Iris pigment epithelial cell (primary cell): ENCODE measurements around the gene LCN1.
"Not testable (repeated sequence)": the region's sequence is repeated elsewhere in the genome, so short reads cannot be mapped to it uniquely, and the experiment has no call there.

ENCODE experiments used
- DNase-seq: peaks from one replicate; pipeline ENCODE4 v3.0.0-alpha.2; 2011; ENCODE audit warnings: low read depth

The LCN1 gene

DNA sequence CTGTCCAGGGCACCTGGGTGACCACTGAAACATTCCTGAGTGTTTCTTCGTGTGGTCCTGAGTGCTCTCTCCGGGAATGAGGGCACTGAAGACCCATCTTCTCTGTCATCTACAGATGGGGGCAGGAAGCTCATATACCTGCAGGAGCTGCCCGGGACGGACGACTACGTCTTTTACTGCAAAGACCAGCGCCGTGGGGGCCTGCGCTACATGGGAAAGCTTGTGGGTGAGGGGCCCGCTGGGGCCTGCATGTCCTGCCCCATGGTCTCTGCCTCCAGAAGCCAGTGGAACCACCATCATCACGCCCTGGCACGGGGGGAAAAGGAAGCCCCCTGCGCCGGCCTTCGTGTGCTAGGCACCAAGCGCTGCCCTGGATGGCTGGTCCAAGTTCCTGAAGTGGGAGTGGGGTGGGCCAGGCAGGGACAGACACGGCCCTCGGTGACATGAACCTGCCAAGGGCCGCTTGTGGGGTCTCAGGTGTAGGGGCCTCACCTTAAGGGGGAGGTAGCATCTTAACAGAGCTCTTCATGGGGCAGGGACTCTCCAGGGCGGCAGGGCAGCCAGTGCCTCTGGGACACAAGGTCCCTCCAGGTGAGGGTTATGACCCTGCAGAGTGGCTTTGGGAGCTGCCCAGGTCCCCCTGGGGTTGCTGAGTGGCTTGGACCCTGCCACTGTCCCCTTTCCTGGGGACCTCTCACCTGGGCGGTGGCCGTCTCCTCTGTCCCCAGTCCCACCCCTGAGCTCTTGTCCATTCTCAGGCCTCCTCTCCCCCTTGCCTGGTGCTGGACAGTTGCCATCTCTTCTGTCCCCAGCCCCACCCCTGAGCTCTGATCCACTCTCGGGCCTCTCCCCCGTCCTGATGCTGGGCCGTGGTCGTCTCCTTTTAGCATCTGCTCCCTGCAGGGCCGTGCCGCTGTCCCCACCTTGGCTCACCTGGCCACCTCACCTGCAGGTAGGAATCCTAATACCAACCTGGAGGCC, 26.8 kb downstream of the LCN1 start:
- no peak for DNase-seq

DNA sequence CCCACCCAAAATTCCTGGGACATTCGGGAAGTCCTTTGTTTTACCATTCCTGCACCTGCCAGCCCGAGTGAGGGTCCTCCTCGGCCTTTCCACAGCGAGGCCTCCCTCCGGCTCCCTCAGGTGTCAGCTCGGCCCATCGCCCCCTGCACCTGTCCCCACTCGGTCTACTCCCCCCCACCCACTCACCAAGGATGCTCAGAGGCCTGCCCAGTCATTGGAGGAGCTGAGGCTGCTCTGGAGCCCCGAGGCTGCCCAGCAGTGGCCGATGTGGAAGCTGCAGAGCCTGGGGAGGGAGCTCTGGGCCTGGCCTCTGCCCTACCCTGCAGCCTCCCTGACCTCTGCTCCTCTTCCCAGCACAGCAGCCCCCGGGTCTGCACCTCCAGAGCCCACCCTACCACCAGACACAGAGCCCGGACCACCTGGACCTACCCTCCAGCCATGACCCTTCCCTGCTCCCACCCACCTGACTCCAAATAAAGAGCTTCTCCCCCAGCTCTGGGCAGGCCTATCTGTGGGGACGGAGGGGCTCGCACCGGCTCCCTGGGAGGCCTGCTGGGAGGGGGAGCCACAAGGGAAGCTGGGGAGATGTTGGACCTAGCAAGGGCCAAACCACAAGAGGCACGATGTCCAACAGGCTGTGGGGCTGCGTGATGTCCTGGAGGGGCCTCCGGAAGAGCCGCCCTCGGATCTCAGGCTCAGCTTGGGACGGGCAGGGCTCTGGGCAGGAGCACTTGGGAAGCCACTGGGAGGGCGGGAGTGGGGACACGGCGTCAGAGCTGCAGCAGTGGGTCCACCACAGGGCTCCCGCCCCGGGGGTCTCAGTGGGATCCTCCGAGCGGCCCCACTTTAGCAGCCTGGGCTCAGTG, 28.5 kb downstream of the LCN1 start:
- DNase-seq: not testable (repeated sequence)

DNA sequence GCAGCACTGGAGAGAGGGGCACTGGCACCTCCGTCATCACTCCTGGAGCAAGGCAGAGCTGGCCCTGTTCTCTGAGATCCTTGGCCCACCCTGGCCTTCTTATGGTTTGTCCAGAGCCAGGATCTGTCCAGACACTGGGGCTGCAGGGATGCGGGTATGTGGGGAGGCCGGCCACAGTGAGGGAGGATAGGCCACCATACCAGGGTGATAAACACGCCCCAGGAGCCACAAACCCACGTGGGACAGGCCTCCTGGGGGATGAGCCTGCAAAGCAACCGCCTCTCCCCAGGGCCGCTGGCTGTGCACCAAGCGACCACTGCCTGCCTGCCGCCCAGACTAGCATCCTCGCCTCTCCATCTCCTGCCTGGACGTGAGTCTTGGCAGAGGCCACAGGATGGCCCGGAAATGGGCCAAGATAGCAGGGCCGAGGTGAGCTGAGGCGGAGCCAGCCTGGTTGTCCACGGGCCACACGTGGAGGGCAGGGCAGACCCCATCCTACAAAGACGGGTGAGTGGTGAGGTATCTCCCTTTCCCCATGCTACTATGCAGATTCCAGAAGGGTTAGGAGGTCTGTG, 29.2 kb downstream of the LCN1 start:
- DNase-seq: no peak

DNA sequence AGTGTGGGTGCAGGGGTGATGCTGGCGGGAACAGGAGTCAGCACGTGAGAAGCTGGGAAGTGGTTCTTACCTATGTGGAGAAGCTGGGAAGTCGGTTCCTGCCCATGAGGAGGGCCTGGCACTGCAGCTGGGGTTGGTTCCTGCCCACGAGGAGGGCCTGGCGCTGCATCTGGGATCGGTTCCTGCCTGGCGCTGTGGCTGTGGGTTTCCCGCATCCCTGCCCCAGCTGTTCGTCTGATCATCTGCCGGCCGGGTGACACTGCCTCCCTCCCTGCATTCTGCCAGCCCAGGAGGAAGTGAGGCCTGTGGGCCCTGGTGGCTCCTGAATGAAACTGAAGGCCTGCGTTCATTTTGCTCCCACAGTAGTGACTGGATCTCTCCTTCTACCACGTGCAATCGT, 29.8 kb downstream of the LCN1 start:
- no peak for DNase-seq

DNA sequence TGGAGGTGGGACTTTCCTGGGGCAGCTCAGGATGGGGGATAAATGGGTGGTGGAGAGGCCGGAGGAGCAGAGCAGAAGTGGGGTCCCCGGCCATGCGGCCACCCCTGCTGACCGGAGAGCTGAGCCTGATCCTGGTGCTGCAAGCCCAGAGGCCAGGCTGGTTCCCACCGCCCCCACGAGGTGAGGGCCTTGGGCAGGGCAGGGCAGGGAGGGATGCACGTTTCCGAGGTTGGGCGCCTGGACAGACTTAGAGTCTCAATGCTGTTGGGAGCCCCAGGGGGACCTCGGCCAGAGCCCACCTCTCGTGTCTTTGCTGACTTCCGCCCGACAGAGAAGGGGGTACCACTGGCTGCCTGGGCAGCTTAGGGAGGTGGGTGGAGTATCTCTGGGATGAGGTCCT, 30.2 kb downstream of the LCN1 start:
- no peak for DNase-seq

DNA sequence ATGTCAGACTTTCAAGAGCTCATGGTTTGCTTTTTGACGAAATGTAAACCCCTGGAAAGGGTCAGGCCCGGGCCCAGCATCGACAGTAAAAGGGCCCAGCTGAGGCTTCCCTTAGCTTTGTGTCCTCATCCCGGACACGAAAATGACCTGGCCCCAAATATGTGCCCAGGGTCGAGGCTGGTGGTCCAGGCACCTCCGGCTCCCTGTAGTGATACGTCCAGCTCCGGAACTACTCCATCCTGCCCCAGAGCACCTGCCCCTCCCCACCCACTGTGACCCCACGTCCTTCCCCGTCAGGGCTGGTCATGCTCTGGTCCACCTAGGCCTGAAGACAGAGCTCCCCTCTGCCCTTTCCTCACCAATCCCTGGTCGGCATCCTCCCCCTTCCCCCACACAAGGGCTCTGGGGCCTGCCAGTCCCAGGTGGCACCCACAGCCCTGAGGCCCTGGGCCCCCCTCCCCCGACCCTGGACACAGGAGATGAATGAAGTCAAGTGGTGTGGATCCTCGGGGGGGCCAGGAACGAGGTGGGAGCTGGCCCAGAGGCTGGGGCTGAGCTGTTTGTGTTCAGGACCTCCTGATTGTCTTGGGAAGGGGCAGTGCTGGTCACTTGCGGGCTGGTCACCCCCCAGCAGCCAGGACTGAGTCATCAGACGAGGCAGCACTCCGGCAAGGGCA, 30.9 kb downstream of the LCN1 start:
- DNase-seq: no peak

DNA sequence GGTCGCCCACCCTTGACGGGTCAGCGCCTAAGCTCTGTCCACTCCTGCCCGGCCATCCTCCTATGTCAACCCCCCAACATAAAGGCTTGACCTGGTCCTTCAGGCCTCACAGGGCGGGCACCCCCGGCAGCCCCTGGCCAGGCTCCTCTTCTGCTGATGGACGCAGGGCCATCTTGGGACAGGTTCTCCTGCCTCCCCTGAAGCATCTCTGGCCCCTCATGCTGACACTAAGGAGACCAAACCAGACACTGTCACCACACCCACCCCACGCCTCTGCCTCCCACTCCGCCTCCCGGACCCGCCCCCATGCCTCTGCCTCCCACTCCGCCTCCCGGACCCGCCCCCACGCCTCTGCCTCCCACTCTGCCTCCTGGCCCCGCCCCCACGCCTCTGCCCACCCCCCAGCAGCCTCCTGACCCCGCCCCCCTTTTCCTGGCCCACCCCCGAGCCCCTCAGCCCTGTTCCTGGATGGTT, 31.5 kb downstream of the LCN1 start:
- DNase-seq: no peak

DNA sequence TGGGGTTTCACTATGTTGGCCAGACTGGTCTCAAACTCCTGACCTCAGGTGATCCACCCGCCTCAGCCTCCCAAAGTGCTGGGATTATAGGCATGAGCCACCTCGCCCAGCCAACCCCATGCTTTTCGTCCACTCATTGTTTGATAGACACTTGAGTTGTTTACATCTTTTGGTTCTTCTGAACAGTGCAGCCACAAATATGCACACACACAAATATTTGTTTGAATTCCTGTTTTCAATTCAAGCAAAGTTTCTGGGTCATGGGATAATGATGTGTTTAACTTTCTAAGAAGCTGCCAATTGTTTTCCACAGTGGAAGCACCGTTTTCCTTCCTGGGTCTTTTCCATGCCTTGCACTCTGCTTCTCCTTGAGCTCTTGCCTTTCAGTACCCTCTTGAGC, 33.5 kb downstream of the LCN1 start:
- DNase-seq: peak; percentile 5

DNA sequence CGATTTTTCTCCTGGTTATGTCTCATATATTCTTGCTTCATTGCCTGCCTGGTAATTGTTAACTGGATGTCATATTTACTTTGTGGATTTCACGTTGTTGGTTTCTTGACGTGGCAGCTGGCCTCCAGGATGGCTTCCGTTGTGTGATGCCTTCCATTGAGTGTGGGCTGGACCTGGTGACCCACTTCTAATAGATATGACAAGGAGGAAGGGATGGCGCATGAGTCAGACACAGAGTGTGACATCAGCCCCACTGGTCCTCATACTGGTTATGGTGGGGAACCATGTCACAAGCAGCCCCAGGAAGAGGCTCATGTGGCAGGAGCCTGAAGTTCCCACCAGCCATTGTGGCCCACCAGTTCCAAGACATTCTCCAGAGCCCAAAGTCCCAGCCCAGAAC, 34.0 kb downstream of the LCN1 start:
- DNase-seq: no peak

DNA sequence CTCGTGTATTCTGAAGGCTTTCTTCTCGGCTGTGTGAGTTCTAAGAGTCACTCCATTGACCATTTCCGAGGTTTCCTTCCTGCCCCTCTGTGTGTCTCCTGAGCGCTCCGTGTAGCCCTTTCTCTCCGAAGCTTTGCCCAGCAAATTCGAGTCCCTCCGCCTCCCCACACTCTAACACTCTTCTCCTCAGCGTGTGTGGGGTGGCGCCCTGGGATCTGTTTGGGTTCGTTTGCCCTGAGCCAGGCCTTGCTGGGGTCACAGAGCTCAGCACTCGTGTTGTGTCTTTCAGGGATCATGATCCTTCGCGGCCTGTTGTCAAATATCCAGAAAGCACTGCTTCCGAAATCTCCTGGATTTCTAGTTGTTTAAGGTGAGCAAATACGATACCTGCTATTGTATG, 34.7 kb downstream of the LCN1 start:
- DNase-seq: no peak

DNA sequence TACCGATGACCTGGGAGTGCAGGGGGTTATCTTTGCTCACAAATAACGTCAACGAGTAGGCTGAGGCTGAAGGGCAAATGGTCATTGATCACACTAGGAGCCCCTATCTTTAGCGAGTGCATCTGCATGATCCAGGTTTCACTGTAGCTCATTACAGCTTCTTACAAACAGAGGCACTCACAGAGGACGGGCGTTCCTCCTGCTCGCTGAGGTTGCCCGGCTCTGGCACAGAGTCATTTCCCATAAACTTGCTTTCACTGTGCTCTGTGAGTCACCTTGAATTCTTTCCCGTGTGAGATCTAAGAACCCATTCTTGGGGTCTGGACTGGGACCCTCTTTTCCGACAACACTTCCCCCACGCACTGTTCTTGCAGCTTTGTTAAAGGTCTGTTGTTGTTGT, 38.4 kb downstream of the LCN1 start:
- no peak for DNase-seq

DNA sequence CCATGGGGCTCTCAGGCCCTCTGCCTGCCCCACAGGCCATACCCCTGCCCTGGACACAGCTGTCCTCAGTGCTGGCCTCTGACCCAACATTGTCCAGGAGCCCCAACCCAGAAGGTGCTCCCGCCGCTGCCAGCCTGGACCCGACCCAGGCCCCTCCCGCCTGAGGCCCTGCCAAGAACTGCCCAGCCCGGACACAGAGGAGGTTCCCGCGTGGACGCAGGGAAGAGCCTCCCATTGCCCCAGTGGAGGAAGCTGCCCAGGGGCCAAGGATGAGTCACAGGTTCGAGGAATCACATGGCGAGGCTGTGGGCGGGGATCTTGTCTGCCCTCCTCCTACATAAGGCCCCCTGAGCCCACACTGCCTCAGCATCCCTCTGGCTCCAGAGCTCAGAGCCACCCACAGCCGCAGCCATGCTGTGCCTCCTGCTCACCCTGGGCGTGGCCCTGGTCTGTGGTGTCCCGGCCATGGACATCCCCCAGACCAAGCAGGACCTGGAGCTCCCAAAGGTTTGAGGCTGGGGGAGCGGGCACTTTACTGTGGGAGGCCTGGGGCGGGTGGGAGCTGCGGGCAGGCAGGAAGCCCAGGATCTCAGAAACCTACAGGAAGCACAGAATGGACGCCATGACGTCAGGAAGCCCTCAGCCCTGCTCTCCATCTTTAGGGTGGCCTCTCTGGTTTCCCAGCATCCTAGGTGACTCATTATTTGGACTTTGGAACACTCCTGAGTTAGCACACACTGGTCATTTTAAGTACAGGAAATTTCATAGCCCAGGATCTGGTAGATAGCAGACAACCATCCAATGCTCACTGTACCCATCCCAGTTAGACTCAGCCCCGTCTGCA, 40.4 kb downstream of the LCN1 start, which contains the start of gene PAEP:
TSS of gene PAEP (plus strand) at position 366 of the 844 bp plus-strand sequence.
- no peak for DNase-seq

DNA sequence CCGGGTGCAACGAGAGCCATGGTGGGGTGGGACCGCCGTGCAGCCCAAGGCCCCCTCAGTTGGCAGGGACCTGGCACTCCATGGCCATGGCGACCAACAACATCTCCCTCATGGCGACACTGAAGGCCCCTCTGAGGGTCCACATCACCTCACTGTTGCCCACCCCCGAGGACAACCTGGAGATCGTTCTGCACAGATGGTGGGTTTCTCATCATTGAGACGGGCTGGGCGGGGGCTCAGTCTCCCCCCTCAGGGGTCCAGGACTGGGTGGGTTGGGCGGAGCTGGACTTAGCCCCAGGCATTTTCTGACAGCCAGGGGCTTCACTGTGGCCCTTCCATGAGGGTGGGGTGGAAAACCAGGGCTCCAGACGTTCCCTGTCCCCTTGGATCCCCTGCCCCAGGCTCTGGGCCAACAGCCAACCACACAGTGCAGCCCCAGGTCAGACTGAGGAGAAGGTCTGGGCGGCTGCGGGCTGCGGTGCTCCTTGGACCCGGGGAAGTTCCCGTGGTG, 41.0 kb downstream of the LCN1 start:
- DNase-seq: no peak

DNA sequence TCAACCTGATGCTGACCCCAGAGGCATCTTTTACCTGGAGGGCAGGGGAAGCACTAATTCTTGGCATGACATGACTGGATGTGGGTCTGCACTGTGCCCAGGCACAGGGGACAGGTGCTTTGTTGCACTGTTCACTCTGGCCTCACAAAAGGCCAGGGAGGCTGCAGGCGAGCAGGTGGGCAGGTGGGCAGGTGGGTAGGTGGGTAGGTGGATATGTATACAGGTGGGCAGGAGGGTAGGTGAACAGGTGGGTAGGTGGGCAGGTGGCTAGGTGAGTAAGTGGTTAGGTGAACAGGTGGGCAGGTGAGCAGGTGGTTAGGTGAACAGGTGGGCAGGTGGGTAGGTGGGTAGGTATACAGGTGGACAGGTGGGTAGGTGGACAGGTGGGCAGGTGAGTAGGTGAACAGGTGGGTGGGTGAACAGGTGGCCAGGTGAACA, 41.8 kb downstream of the LCN1 start:
- DNase-seq: no peak

DNA sequence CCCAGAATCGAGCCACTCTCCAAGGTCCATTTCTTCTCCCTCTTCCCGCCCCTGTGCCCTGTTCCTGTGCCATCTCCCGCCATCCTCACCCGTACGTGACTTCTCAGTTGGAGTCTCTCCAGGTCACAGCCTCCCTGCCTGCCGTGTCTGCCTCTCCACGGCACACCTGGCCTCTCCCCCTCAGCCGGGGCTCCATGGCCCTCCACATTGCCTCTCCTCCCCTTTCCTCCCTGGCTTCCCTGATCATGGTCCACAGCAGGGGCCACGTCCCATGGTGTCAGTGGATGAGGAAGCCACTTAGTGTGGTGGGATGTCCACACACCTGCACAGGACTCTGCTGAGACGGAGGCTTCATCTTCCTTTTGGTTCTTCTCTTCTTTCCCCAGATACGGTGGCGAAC, 42.6 kb downstream of the LCN1 start:
- no peak for DNase-seq

DNA sequence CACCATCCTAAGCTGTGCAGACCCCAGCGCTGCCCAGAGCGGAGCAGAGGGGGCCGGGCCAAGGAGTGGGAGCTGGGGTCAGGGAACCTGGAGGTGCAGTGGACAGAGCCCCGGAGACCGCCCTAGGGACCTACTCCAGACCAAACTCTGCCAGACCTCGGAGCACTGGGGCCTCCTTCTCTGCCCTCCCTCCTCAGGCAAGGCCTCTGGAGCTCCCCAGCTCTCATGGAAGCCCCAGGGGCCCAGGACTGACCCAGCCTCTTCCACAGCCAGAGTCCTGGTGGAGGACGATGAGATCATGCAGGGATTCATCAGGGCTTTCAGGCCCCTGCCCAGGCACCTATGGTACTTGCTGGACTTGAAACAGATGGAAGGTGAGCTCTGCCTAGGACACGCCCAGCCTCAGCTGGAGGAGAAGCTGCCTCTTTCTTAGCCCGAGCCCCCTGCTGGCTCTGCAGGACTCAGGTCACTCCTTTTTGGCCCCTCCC, 43.9 kb downstream of the LCN1 start:
- DNase-seq: no peak

DNA sequence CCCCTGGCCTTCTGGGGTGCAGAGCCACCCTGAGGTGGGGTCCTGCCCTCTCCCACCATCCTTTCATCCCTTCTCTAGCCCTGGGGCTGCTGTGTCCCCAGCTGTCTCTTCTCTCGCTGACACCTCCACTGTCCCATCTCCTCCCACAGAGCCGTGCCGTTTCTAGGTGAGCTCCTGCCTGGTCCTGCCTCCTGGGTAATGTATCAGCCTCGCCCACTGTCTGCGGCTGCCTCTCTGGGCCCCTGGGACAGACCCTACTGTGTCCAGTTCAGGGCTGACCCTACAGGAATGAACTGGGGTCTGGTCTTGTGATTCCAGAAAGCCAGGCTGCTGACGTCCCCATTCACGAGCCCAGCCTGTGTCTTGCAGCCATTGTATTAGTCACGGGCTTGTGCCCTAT, 44.4 kb downstream of the LCN1 start:
- DNase-seq: no peak

DNA sequence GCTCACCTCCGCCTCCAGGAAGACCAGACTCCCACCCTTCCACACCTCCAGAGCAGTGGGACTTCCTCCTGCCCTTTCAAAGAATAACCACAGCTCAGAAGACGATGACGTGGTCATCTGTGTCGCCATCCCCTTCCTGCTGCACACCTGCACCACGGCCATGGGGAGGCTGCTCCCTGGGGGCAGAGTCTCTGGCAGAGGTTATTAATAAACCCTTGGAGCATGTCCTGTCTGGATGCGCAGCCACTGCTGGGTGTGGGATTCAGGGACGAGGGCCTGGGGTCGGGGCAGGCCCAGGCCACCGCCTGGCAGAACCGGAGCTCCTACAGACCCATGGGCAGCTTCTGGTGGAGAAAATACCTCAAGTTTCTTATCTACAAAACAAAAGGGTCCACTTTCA, 45.3 kb downstream of the LCN1 start:
- no peak for DNase-seq

DNA sequence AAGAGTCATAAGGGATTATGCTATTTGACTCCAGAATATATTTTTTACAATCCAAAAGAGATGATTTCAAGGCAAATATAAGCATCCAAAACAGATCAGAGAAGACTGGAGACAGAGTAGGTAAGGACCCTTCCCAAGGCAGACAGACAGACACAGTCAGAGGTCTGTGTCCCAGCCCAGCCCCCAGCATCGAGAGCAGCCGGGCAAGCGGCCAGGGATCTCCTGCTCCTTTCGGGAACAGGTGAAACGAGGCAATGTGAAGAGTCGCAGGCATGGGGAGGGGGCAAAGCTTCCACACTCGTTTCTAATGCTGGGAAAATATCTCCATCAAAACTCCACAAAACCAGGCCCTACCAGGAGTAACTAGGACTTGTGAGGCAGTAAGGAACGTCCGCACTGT, 46.1 kb downstream of the LCN1 start:
- no peak for DNase-seq

DNA sequence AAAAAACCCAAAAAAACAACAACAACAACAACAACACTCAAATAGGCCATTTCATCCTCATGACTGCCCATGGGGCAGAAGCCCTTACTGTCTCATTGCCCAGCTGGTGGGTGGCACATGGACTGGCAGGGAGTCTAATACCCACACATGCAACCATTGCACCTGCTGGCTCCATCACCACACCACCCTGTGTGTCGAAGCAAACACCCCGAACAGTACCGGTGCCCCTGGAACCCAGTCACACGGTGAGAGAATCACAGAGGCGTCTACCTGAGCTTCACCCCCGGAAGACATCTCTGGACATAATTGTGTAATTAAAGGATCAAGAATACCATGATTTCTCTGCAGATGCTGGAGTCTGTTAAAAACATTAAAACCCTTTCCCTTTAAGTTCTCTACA, 46.8 kb downstream of the LCN1 start:
- no peak for DNase-seq

DNA sequence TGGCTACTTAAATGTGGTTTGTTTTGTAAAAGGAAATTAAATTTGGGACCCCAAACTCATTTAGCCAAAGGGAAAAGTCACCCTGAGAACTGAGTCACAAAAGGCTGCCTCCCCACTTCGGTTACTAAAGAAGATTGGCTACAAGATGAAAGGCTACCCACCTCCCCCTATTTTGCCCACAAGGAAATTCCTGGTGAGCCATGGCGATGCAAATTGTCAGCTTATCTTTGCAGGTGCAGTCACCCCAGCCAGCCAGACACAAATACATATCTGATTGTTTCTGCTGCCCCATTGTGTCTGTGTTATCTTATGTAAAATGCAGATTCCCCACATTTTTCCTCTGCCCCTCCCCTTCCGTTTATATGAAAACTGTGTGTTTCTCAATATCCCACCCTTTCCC, 49.2 kb downstream of the LCN1 start:
- no peak for DNase-seq
